CD8-positive, alpha-beta memory T cell (primary cell): Measurements from ENCODE around the gene HTRA3. TPM values are rescaled to one million over a fixed set of nuclear protein-coding genes. Genes with fewer than 3 reads are reported as not detected.
A peak's percentile ranks its signal among the peaks of the same experiment; 100 is the strongest.

ENCODE experiments used
- CTCF ChIA-PET: fragments of 350-600 bp; sonication (Branson Sonifier 250); formaldehyde crosslinking; loops from one replicate; lab custom pipeline; 2021; ENCODE audit warnings: antibody characterized with exemption; lab: Charles Lee
- POLR2A ChIA-PET: fragments of 350-600 bp; sonication (Branson Sonifier 250); formaldehyde crosslinking; loops from one replicate; lab custom pipeline; 2021; ENCODE audit warnings: antibody characterized with exemption; lab: Charles Lee
- DNase-seq, 5 donors: peaks; one replicate each; pipeline versions ENCODE4 v3.0.0 to v3.0.0-alpha.2; 2020 to 2022; ENCODE audit warnings: mixed read lengths in 1 of 5
- H3K27ac ChIP-seq: one replicate; pipeline ENCODE4 v1.7.0; 2013; ENCODE audit warnings: low read depth, mild to moderate bottlenecking, low read length, moderate library complexity
- H3K27me3 ChIP-seq: 2 replicates; pipeline ENCODE4 v1.7.0; 2013; ENCODE audit warnings: low read length, mild to moderate bottlenecking; ENCODE audit not compliant: insufficient read depth, poor library complexity, severe bottlenecking
- H3K36me3 ChIP-seq: 2 replicates; pipeline ENCODE4 v1.7.0; 2013; ENCODE audit warnings: mild to moderate bottlenecking, low read length, moderate library complexity; ENCODE audit not compliant: insufficient read depth
- H3K4me1 ChIP-seq: 2 replicates; pipeline ENCODE4 v1.7.0; 2013; ENCODE audit warnings: mild to moderate bottlenecking, low read length, moderate library complexity; ENCODE audit not compliant: insufficient read depth
- H3K4me3 ChIP-seq: 2 replicates; pipeline ENCODE4 v1.7.0; 2013; ENCODE audit warnings: mild to moderate bottlenecking, low read length
- H3K9me3 ChIP-seq: 2 replicates; pipeline ENCODE4 v1.7.0; 2013; ENCODE audit warnings: mild to moderate bottlenecking, low read length
- H3K27ac Mint-ChIP-seq, 8 donors: one replicate each; pipeline ENCODE4 v1.8.0; 2020 to 2021; ENCODE audit warnings: mixed read lengths in 8 of 8, mild to moderate bottlenecking in 6 of 8, inconsistent platforms in 3 of 8, moderate library complexity in 3 of 8
- H3K27me3 Mint-ChIP-seq, 2 donors: one replicate each; pipeline ENCODE4 v1.8.0; 2020 to 2021; ENCODE audit warnings: mixed read lengths in 2 of 2, mild to moderate bottlenecking in 1 of 2, moderate library complexity in 1 of 2
- H3K36me3 Mint-ChIP-seq, 3 donors: one replicate each; pipeline ENCODE4 v1.8.0; 2020 to 2021; ENCODE audit warnings: mixed read lengths in 3 of 3, inconsistent platforms in 1 of 3, mild to moderate bottlenecking in 1 of 3
- H3K4me1 Mint-ChIP-seq, 3 donors: one replicate each; pipeline ENCODE4 v1.8.0; 2020 to 2021; ENCODE audit warnings: mixed read lengths in 3 of 3, inconsistent platforms in 1 of 3, mild to moderate bottlenecking in 1 of 3
- H3K4me3 Mint-ChIP-seq, 7 donors: one replicate each; pipeline ENCODE4 v1.8.0; 2020 to 2021; ENCODE audit warnings: mixed read lengths in 7 of 7, mild to moderate bottlenecking in 6 of 7, moderate library complexity in 4 of 7, inconsistent platforms in 2 of 7
- H3K9me3 Mint-ChIP-seq, 5 donors: one replicate each; pipeline ENCODE4 v1.8.0; 2020 to 2022; ENCODE audit warnings: mixed read lengths in 5 of 5, mild to moderate bottlenecking in 3 of 5, moderate library complexity in 2 of 5, inconsistent platforms in 1 of 5
- polyA plus RNA-seq: library from polyadenylated mRNA; unstranded; fragments of 300-500 nt; fragmentation: Illumina TruSeq; gene quantifications from one replicate; pipeline ENCODE4 v1.2.3, GENCODE V29; 2021
- total RNA-seq, 2 experiments: library from RNA; stranded (reverse); gene quantifications; one replicate each; pipeline ENCODE4 v1.2.3, GENCODE V29; 2021

HTRA3 gene
- total and polyA plus RNA-seq, 3 experiments from 2014 or later = not detected

GRCh38 chr4:8295471-8295870 lies 25.9 kb downstream of the HTRA3 start:
- no peaks in the 10 kb centered on the region for H3K36me3 Mint-ChIP-seq
- Histone ChIP-seq H3K27ac (no peak overlapping the region), H3K4me3 (no peak overlapping the region), H3K4me1 (no peaks in the 10 kb centered on the region), H3K36me3 (no peaks in the 10 kb centered on the region), H3K9me3 (no peaks in the 10 kb centered on the region), H3K27me3 (no peaks in the 10 kb centered on the region)
- peaks cover 0 to 2% of the 10 kb centered on the region in 2 donors for H3K27me3 Mint-ChIP-seq
- H3K4me3 Mint-ChIP-seq = no peak overlapping the region
- H3K27ac Mint-ChIP-seq = peak overlapping the region in 1 of 8 donors; percentile 72
- peak in 1 of 5 donors; percentile 13 for DNase-seq
- H3K4me1 Mint-ChIP-seq = no peaks in the 10 kb centered on the region
- peaks cover 0 to under 1% (median 0%) of the 10 kb centered on the region in 5 donors for H3K9me3 Mint-ChIP-seq
- ChIA-PET CTCF (no interaction called here), POLR2A (no interaction called here)

GRCh38 chr4:8296491-8296890 lies 26.9 kb downstream of the HTRA3 start:
- no peaks in the 10 kb centered on the region for H3K9me3 ChIP-seq
- CTCF ChIA-PET = no interaction called here
- H3K27me3 ChIP-seq = no peaks in the 10 kb centered on the region
- no peaks in the 10 kb centered on the region for H3K4me1 ChIP-seq
- Mint-ChIP-seq H3K36me3 (no peaks in the 10 kb centered on the region), H3K27me3 (peaks cover 0 to 2% of the 10 kb centered on the region in 2 donors), H3K4me1 (no peaks in the 10 kb centered on the region), H3K4me3 (no peak overlapping the region), H3K27ac (no peak overlapping the region), H3K9me3 (peaks cover 0 to 7% (median 5%) of the 10 kb centered on the region in 5 donors)
- H3K27ac ChIP-seq = no peak overlapping the region
- DNase-seq = peak in 1 of 5 donors; percentile 7
- no peaks in the 10 kb centered on the region for H3K36me3 ChIP-seq
- no peak overlapping the region for H3K4me3 ChIP-seq
- POLR2A ChIA-PET = no interaction called here

GRCh38 chr4:8297141-8297601 lies 27.6 kb downstream of the HTRA3 start:
- CTCF ChIA-PET = no interaction called here
- peak in 1 of 5 donors; percentile 21 for DNase-seq
- no peaks in the 10 kb centered on the region for H3K36me3 Mint-ChIP-seq
- H3K4me3 Mint-ChIP-seq = no peak overlapping the region
- peaks cover 0 to 3% of the 10 kb centered on the region in 2 donors for H3K27me3 Mint-ChIP-seq
- H3K4me1 ChIP-seq = no peaks in the 10 kb centered on the region
- H3K9me3 Mint-ChIP-seq = peaks cover 0 to 7% (median 5%) of the 10 kb centered on the region in 5 donors
- no peaks in the 10 kb centered on the region for H3K36me3 ChIP-seq
- no peaks in the 10 kb centered on the region for H3K9me3 ChIP-seq
- H3K4me1 Mint-ChIP-seq = no peaks in the 10 kb centered on the region
- H3K4me3 ChIP-seq = no peak overlapping the region
- POLR2A ChIA-PET = no interaction called here
- no peaks in the 10 kb centered on the region for H3K27me3 ChIP-seq
- H3K27ac Mint-ChIP-seq = no peak overlapping the region
- H3K27ac ChIP-seq = no peak overlapping the region

- no peaks in the 10 kb centered on the region for H3K27me3 ChIP-seq
- peaks cover 0 to 7% (median 5%) of the 10 kb centered on the region in 5 donors for H3K9me3 Mint-ChIP-seq
- H3K4me1 Mint-ChIP-seq = no peaks in the 10 kb centered on the region
- H3K27me3 Mint-ChIP-seq = peaks cover 0 to 3% of the 10 kb centered on the region in 2 donors
- ChIA-PET CTCF (no interaction called here), POLR2A (no interaction called here)
- H3K9me3 ChIP-seq = no peaks in the 10 kb centered on the region
- H3K4me3 Mint-ChIP-seq = no peak overlapping the region
- H3K36me3 ChIP-seq = no peaks in the 10 kb centered on the region
- no peaks in the 10 kb centered on the region for H3K4me1 ChIP-seq
- H3K4me3 ChIP-seq = no peak overlapping the region
- no peaks in the 10 kb centered on the region for H3K36me3 Mint-ChIP-seq
- no peak overlapping the region for H3K27ac Mint-ChIP-seq
- no peak overlapping the region for H3K27ac ChIP-seq
- peak in 1 of 5 donors; percentile 35 for DNase-seq
These were observed 28.3 kb downstream of the HTRA3 start for GRCh38 chr4:8297691-8298485.

GRCh38 chr4:8300832-8301231 lies 31.3 kb downstream of the HTRA3 start:
- no peak for DNase-seq
- H3K4me1 Mint-ChIP-seq = no peaks in the 10 kb centered on the region
- POLR2A ChIA-PET = no interaction called here
- H3K27me3 Mint-ChIP-seq = peaks cover 6 to 7% of the 10 kb centered on the region in 2 donors
- H3K4me3 Mint-ChIP-seq = no peak overlapping the region
- H3K9me3 Mint-ChIP-seq = peaks cover 0 to 7% (median 5%) of the 10 kb centered on the region in 5 donors
- H3K36me3 Mint-ChIP-seq = no peaks in the 10 kb centered on the region
- H3K9me3 ChIP-seq = no peaks in the 10 kb centered on the region
- no peak overlapping the region for H3K27ac ChIP-seq
- H3K27me3 ChIP-seq = no peaks in the 10 kb centered on the region
- no peaks in the 10 kb centered on the region for H3K4me1 ChIP-seq
- no peak overlapping the region for H3K27ac Mint-ChIP-seq
- CTCF ChIA-PET = no interaction called here
- no peaks in the 10 kb centered on the region for H3K36me3 ChIP-seq
- H3K4me3 ChIP-seq = no peak overlapping the region

- peaks cover 6 to 7% of the 10 kb centered on the region in 2 donors for H3K27me3 Mint-ChIP-seq
- peaks cover 0 to 7% (median 5%) of the 10 kb centered on the region in 5 donors for H3K9me3 Mint-ChIP-seq
- Histone ChIP-seq H3K4me1 (no peaks in the 10 kb centered on the region), H3K36me3 (no peaks in the 10 kb centered on the region), H3K4me3 (no peak overlapping the region), H3K27me3 (no peaks in the 10 kb centered on the region), H3K27ac (peak overlapping the region; percentile 51), H3K9me3 (no peaks in the 10 kb centered on the region)
- H3K4me1 Mint-ChIP-seq = no peaks in the 10 kb centered on the region
- peak overlapping the region in 1 of 8 donors; percentile 70 for H3K27ac Mint-ChIP-seq
- DNase-seq = no peak
- POLR2A ChIA-PET = no interaction called here
- H3K36me3 Mint-ChIP-seq = no peaks in the 10 kb centered on the region
- CTCF ChIA-PET = no interaction called here
- no peak overlapping the region for H3K4me3 Mint-ChIP-seq
These were observed 32.5 kb downstream of the HTRA3 start for GRCh38 chr4:8301851-8302730.

- no peaks in the 10 kb centered on the region for H3K27me3 ChIP-seq
- H3K4me1 ChIP-seq = no peaks in the 10 kb centered on the region
- no peaks in the 10 kb centered on the region for H3K9me3 ChIP-seq
- Mint-ChIP-seq H3K4me1 (no peaks in the 10 kb centered on the region), H3K9me3 (peaks cover 0 to 7% (median 5%) of the 10 kb centered on the region in 5 donors), H3K27me3 (peaks cover 4 to 10% of the 10 kb centered on the region in 2 donors), H3K27ac (no peak overlapping the region), H3K4me3 (no peak overlapping the region), H3K36me3 (no peaks in the 10 kb centered on the region)
- no peak overlapping the region for H3K4me3 ChIP-seq
- no peaks in the 10 kb centered on the region for H3K36me3 ChIP-seq
- peak overlapping the region; percentile 51 for H3K27ac ChIP-seq
- no peak for DNase-seq
- POLR2A ChIA-PET = no interaction called here
- CTCF ChIA-PET = no interaction called here
These were observed 33.5 kb downstream of the HTRA3 start for GRCh38 chr4:8303081-8303480.
